Smooth muscle cell (in vitro differentiated cells): ENCODE measurements around the gene RAMP1. TPM values are rescaled to one million over a fixed set of nuclear protein-coding genes. Genes with fewer than 3 reads are reported as not detected.

Source experiments
- DNase-seq: peaks from one replicate; lab custom pipeline; 2025; ENCODE audit not compliant: unreplicated experiment; lab: John Stamatoyannopoulos, UW
- H2AFZ ChIP-seq: fragments of 200-600 bp; sonication (generic); 2 replicates; pipeline ENCODE4 v1.6.0; 2016; ENCODE audit warnings: antibody characterized with exemption, low read depth, mild to moderate bottlenecking
- H3F3A ChIP-seq: fragments of 200-600 bp; sonication (generic); 2 replicates; pipeline ENCODE4 v1.6.0; 2017; ENCODE audit warnings: antibody characterized with exemption, low read depth
- H3K27ac ChIP-seq: fragments of 200-600 bp; sonication (generic); 2 replicates; pipeline ENCODE4 v1.5.1; 2016; ENCODE audit warnings: low read depth, mild to moderate bottlenecking
- H3K27me3 ChIP-seq: fragments of 200-600 bp; sonication (generic); 2 replicates; pipeline ENCODE4 v1.6.1; 2016; ENCODE audit warnings: low read depth, mild to moderate bottlenecking
- H3K36me3 ChIP-seq: fragments of 200-600 bp; sonication (generic); 2 replicates; pipeline ENCODE4 v1.5.1; 2016; ENCODE audit warnings: low read depth
- H3K4me1 ChIP-seq: fragments of 200-600 bp; sonication (generic); 2 replicates; pipeline ENCODE4 v1.5.1; 2016; ENCODE audit warnings: low read depth
- H3K4me2 ChIP-seq: fragments of 200-600 bp; sonication (generic); 2 replicates; pipeline ENCODE4 v1.6.0; 2016; ENCODE audit warnings: mild to moderate bottlenecking
- H3K4me3 ChIP-seq: fragments of 200-600 bp; sonication (generic); 2 replicates; pipeline ENCODE4 v1.5.1; 2016; ENCODE audit warnings: mild to moderate bottlenecking
- H3K79me2 ChIP-seq: fragments of 200-600 bp; sonication (generic); 2 replicates; pipeline ENCODE4 v1.6.0; 2016; ENCODE audit warnings: low read depth, mild to moderate bottlenecking
- H3K9ac ChIP-seq: fragments of 200-600 bp; sonication (generic); 2 replicates; pipeline ENCODE4 v1.6.0; 2016; ENCODE audit warnings: low read depth
- H3K9me3 ChIP-seq: fragments of 200-600 bp; sonication (generic); replicated peaks from 2 replicates; pipeline ENCODE4 v1.5.1; 2016; ENCODE audit warnings: low read depth
- H4K20me1 ChIP-seq: fragments of 200-600 bp; sonication (generic); 2 replicates; pipeline ENCODE4 v1.6.0; 2016; ENCODE audit warnings: low read depth
- WGBS: methylation state at CpG from one replicate; pipeline ENCODE4 v1.1.7; 2016; ENCODE audit warnings: low lambda C conversion rate; 5-methylcytosine and 5-hydroxymethylcytosine counted together
- polyA plus RNA-seq: library from polyadenylated mRNA; unstranded; fragments of >200 nt; fragmentation: Nextera tagmentation; extraction: Ambion mirVana; gene quantifications from 2 replicates; pipeline ENCODE4 v1.2.1, GENCODE V29; 2016
- total RNA-seq: library from RNA; depleted of rRNA; stranded (reverse); fragments of >200 nt; gene quantifications from 2 replicates; pipeline ENCODE4 v1.2.3, GENCODE V29; 2014
- TF ChIP-seq, protein P1 (sequence below): fragments of 200-600 bp; sonication (generic); IDR thresholded peaks from 2 replicates; pipeline ENCODE4 v1.5.1; 2017; ENCODE audit warnings: borderline replicate concordance, mild to moderate bottlenecking, antibody characterized with exemption; ENCODE audit not compliant: insufficient read depth, poor library complexity, severe bottlenecking

RAMP1 gene
- total and polyA plus RNA-seq, 2 experiments from 2014 or later: 24.0 to 70.8 TPM

DNA sequence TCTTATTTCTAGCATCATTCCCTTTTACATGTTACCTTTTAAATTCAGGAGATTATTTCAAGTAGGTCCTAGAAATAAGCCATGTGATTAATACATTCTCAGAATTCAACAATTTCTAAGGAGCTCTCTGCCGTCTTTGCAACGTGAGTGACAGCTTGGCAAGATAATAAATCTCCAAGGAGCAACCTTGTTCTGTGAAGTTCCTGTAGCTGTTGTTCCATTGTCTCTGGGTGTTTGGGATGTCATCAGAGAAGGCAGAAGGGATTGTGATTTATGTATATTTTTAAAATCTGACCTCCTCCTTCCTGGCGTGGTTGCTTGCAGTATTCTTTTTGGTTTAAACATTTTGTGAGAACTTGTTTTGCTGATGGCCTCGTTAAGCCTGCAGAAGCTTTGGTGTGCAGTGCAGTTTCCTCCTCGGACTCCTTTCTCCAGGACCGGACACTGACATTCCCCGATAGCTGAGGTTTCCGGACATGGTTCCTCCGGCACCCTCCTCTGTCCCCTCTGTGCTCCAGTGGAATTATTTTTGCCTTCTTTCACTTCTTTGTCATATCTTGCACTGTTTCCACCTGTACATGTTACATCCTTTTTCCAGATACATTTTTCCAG, 33.7 kb downstream of the RAMP1 start:
- H4K20me1 ChIP-seq: no peaks in the 10 kb centered on the region
- no peak overlapping the region for H3K4me3 ChIP-seq
- no peaks in the 10 kb centered on the region for H3K9me3 ChIP-seq
- H3K27ac ChIP-seq: no peak overlapping the region
- no peaks in the 10 kb centered on the region for H3K79me2 ChIP-seq
- H2AFZ ChIP-seq: no peak overlapping the region
- DNase-seq: no peak
- H3K9ac ChIP-seq: no peak overlapping the region
- no peaks in the 10 kb centered on the region for H3K36me3 ChIP-seq
- WGBS: 88% methylated on average over 9 of the region's 9 CpGs
- H3K4me2 ChIP-seq: no peak overlapping the region
- TF ChIP-seq, protein P1, sequence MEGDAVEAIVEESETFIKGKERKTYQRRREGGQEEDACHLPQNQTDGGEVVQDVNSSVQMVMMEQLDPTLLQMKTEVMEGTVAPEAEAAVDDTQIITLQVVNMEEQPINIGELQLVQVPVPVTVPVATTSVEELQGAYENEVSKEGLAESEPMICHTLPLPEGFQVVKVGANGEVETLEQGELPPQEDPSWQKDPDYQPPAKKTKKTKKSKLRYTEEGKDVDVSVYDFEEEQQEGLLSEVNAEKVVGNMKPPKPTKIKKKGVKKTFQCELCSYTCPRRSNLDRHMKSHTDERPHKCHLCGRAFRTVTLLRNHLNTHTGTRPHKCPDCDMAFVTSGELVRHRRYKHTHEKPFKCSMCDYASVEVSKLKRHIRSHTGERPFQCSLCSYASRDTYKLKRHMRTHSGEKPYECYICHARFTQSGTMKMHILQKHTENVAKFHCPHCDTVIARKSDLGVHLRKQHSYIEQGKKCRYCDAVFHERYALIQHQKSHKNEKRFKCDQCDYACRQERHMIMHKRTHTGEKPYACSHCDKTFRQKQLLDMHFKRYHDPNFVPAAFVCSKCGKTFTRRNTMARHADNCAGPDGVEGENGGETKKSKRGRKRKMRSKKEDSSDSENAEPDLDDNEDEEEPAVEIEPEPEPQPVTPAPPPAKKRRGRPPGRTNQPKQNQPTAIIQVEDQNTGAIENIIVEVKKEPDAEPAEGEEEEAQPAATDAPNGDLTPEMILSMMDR: no peak
- H3K27me3 ChIP-seq: no peaks in the 10 kb centered on the region
- H3K4me1 ChIP-seq: no peaks in the 10 kb centered on the region
- H3F3A ChIP-seq: no peaks in the 10 kb centered on the region

DNA sequence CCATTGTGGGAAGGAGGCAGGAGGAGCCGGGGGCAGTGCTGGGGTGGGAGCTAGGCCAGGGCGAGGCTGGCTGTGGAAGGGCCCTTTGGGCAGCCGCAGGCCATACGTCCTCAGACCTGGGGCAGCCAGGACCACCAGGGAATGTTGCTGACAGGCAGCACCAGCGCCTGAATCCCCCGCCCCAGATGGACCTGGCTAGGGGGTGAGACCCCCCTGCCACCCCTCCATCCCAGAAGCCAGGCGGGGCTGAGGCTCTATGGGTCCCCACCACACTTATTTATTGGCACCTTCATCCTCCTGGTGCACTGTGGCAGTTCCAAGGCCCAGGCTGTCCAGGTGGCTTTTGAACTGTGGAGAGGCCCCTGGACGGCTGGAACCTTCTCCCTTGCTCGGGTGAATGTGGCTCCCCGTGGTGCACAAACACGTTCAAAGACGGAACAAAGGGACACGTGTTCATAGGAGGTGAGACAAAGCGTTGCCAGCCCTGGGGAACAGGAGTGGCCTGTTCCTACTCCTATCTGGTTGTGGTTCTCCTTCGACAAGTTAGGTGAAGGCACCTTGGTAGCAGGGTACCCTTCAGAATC, 35.1 kb downstream of the RAMP1 start:
- DNase-seq: no peak
- H3K9ac ChIP-seq: no peak overlapping the region
- WGBS: 98% methylated on average over 15 of the region's 15 CpGs
- H3K79me2 ChIP-seq: no peaks in the 10 kb centered on the region
- TF ChIP-seq, protein P1: no peak
- no peak overlapping the region for H3K27ac ChIP-seq
- H3K9me3 ChIP-seq: no peaks in the 10 kb centered on the region
- H3F3A ChIP-seq: no peaks in the 10 kb centered on the region
- no peaks in the 10 kb centered on the region for H3K4me1 ChIP-seq
- no peak overlapping the region for H3K4me2 ChIP-seq
- H4K20me1 ChIP-seq: no peaks in the 10 kb centered on the region
- H2AFZ ChIP-seq: no peak overlapping the region
- H3K4me3 ChIP-seq: no peak overlapping the region
- H3K27me3 ChIP-seq: no peaks in the 10 kb centered on the region
- H3K36me3 ChIP-seq: no peaks in the 10 kb centered on the region

DNA sequence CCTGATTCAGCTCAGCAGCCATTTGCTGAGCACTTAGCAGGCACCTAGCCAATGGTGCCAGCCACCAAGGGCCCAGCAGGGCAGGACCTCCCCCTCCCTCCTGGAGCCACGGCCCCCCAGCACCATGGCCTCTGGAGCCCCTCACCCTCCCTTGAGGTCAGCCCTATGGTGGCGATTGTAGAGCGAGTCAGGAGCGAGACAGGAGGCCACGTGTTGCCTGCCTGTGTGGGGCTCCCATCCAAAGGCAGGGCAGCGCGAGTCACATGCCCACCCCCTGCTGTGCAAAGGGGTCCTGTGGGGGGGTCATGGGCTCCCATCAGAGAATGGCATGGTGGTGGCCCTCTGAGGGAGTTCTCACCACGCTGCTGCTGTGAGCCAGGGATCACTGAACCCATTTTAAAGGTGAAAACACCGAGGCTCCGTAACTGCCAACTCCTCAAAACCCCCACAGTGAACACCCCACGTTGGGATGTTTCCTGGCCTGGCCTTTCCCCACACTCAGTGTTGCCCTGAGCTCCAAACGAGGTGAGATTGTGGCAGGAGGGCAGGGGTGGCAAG, 35.6 kb downstream of the RAMP1 start:
- no peak overlapping the region for H3K9ac ChIP-seq
- no peak overlapping the region for H2AFZ ChIP-seq
- no peaks in the 10 kb centered on the region for H3K79me2 ChIP-seq
- no peak overlapping the region for H3K27ac ChIP-seq
- H3K4me2 ChIP-seq: no peak overlapping the region
- H4K20me1 ChIP-seq: no peaks in the 10 kb centered on the region
- TF ChIP-seq, protein P1: no peak
- H3K4me3 ChIP-seq: no peak overlapping the region
- H3K9me3 ChIP-seq: no peaks in the 10 kb centered on the region
- no peaks in the 10 kb centered on the region for H3F3A ChIP-seq
- H3K36me3 ChIP-seq: no peaks in the 10 kb centered on the region
- WGBS: 94% methylated on average over 12 of the region's 12 CpGs
- H3K27me3 ChIP-seq: no peaks in the 10 kb centered on the region
- no peak for DNase-seq
- no peaks in the 10 kb centered on the region for H3K4me1 ChIP-seq
